Hepatocyte (in vitro differentiated cells): ENCODE measurements around the gene PDLIM1. TPM values are rescaled to one million over a fixed set of nuclear protein-coding genes. Genes with fewer than 3 reads are reported as not detected.
"Not testable (repeated sequence)": the region's sequence is repeated elsewhere in the genome, so short reads cannot be mapped to it uniquely, and the experiment has no call there.

ENCODE experiments used
- DNase-seq: peaks from one replicate; pipeline ENCODE4 v3.0.0-alpha.2; 2016; ENCODE audit warnings: low spot score
- H2AFZ ChIP-seq: fragments of 200-600 bp; sonication (generic); 2 replicates; pipeline ENCODE4 v1.6.0; 2016; ENCODE audit warnings: antibody characterized with exemption, mild to moderate bottlenecking
- H3K27ac ChIP-seq: fragments of 200-600 bp; sonication (generic); 2 replicates; pipeline ENCODE4 v1.5.1; 2016; ENCODE audit warnings: mild to moderate bottlenecking
- H3K27me3 ChIP-seq: fragments of 200-600 bp; sonication (generic); 2 replicates; pipeline ENCODE4 v1.6.1; 2016
- H3K36me3 ChIP-seq: fragments of 200-600 bp; sonication (generic); replicated peaks from 2 replicates; pipeline ENCODE4 v1.5.1; 2016; ENCODE audit warnings: low read depth; ENCODE audit not compliant: insufficient read depth
- H3K4me1 ChIP-seq: fragments of 200-600 bp; sonication (generic); 2 replicates; pipeline ENCODE4 v1.5.1; 2016; ENCODE audit warnings: mild to moderate bottlenecking, moderate library complexity; ENCODE audit not compliant: insufficient read depth
- H3K4me2 ChIP-seq: fragments of 200-600 bp; sonication (generic); 2 replicates; pipeline ENCODE4 v1.6.0; 2016
- H3K4me3 ChIP-seq: fragments of 200-600 bp; sonication (generic); 2 replicates; pipeline ENCODE4 v1.5.1; 2016; ENCODE audit warnings: mild to moderate bottlenecking
- H3K79me2 ChIP-seq: fragments of 200-600 bp; sonication (generic); 2 replicates; pipeline ENCODE4 v1.6.0; 2017; ENCODE audit warnings: mild to moderate bottlenecking
- H3K9me2 ChIP-seq: fragments of 200-600 bp; sonication (generic); replicated peaks from 2 replicates; pipeline ENCODE4 v1.6.0; 2017; ENCODE audit warnings: mild to moderate bottlenecking; ENCODE audit not compliant: insufficient read depth
- H3K9me3 ChIP-seq: fragments of 200-600 bp; sonication (generic); 2 replicates; pipeline ENCODE4 v1.5.1; 2016; ENCODE audit warnings: low read depth, mild to moderate bottlenecking
- H4K20me1 ChIP-seq: fragments of 200-600 bp; sonication (generic); 2 replicates; pipeline ENCODE4 v1.6.0; 2016; ENCODE audit warnings: mild to moderate bottlenecking; ENCODE audit not compliant: insufficient read depth, poor library complexity, severe bottlenecking
- CTCF ChIP-seq: fragments of 200-600 bp; sonication (generic); IDR thresholded peaks from 2 replicates; pipeline ENCODE4 v1.5.1; 2016; ENCODE audit warnings: antibody characterized with exemption, mild to moderate bottlenecking; ENCODE audit not compliant: poor library complexity
- EZH2 ChIP-seq: fragments of 200-600 bp; sonication (generic); IDR thresholded peaks from 2 replicates; pipeline ENCODE4 v1.6.1; 2016; ENCODE audit warnings: antibody characterized with exemption, mild to moderate bottlenecking, borderline replicate concordance
- EZH2phosphoT487 ChIP-seq: fragments of 200-600 bp; sonication (generic); IDR thresholded peaks from one replicate; pipeline ENCODE4 v1.6.1; 2018; ENCODE audit warnings: antibody characterized with exemption, mild to moderate bottlenecking, low read depth, moderate library complexity; ENCODE audit not compliant: unreplicated experiment, severe bottlenecking
- WGBS: methylation state at CpG from one replicate; pipeline ENCODE4 v1.1.6; 2016; ENCODE audit warnings: low lambda C conversion rate; ENCODE audit errors: missing lambda C conversion rate; 5-methylcytosine and 5-hydroxymethylcytosine counted together
- polyA plus RNA-seq: library from polyadenylated mRNA; unstranded; fragments of >200 nt; fragmentation: Nextera tagmentation; extraction: Ambion mirVana; gene quantifications from 2 replicates; pipeline ENCODE4 v1.2.1, GENCODE V29; 2016
- total RNA-seq: library from RNA; depleted of rRNA; stranded (reverse); fragments of >200 nt; gene quantifications from 2 replicates; pipeline ENCODE4 v1.2.3, GENCODE V29; 2014

Gene PDLIM1
- total and polyA plus RNA-seq, 2 experiments from 2014 or later: 58.2 to 176 TPM

- Histone ChIP-seq H3K4me2 (peak overlapping the region; percentile 88), H3K9me3 (no peaks in the 10 kb centered on the region), H3K4me1 (peaks cover 7% of the 10 kb centered on the region), H3K9me2 (no peaks in the 10 kb centered on the region), H3K79me2 (no peaks in the 10 kb centered on the region), H3K36me3 (no peaks in the 10 kb centered on the region), H4K20me1 (no peaks in the 10 kb centered on the region), H3K27me3 (no peaks in the 10 kb centered on the region), H3K27ac (peak overlapping the region; percentile 79), H3K4me3 (peak overlapping the region; percentile 71), H2AFZ (peak overlapping the region; percentile 97)
- 20% methylated on average over 10 of the region's 10 CpGs for WGBS
- DNase-seq: peak; percentile 35
- TF ChIP-seq EZH2 (no peak), EZH2phosphoT487 (no peak), CTCF (no peak)
These were observed 60.8 kb downstream of the PDLIM1 start for GRCh38 chr10:95229724-95230627.

- H3K9me3 ChIP-seq, H4K20me1 ChIP-seq, H3K9me2 ChIP-seq, H3K4me1 ChIP-seq, H3K4me3 ChIP-seq, DNase-seq, H3K27me3 ChIP-seq, H3K79me2 ChIP-seq, H3K36me3 ChIP-seq, H2AFZ ChIP-seq: not testable (repeated sequence)
- Histone ChIP-seq H3K4me2 (peak overlapping the region; percentile 88), H3K27ac (peak overlapping the region; percentile 79)
- WGBS: 68% methylated on average over 14 of the region's 14 CpGs
These were observed 61.7 kb downstream of the PDLIM1 start for GRCh38 chr10:95228934-95229723.

- H3K9me2 ChIP-seq: no peaks in the 10 kb centered on the region
- WGBS: 44% methylated on average over 2 of the region's 2 CpGs
- no peak for TF ChIP-seq CTCF
- TF ChIP-seq EZH2phosphoT487: no peak
- no peak for TF ChIP-seq EZH2
- H3K36me3 ChIP-seq: no peaks in the 10 kb centered on the region
- H3K4me3 ChIP-seq: no peak overlapping the region
- no peak for DNase-seq
- H3K4me2 ChIP-seq: no peak overlapping the region
- H3K4me1 ChIP-seq: peaks cover 5% of the 10 kb centered on the region
- H2AFZ ChIP-seq: no peak overlapping the region
- no peaks in the 10 kb centered on the region for H4K20me1 ChIP-seq
- H3K9me3 ChIP-seq: no peaks in the 10 kb centered on the region
- no peaks in the 10 kb centered on the region for H3K79me2 ChIP-seq
- H3K27me3 ChIP-seq: no peaks in the 10 kb centered on the region
- no peak overlapping the region for H3K27ac ChIP-seq
These were observed 65.7 kb downstream of the PDLIM1 start for GRCh38 chr10:95225136-95225535.

GRCh38 chr10:95221124-95221523, 69.7 kb downstream of the PDLIM1 start:
- WGBS: 55% methylated on average over 5 of the region's 5 CpGs
- H3K4me3 ChIP-seq: no peak overlapping the region
- no peaks in the 10 kb centered on the region for H3K9me2 ChIP-seq
- no peaks in the 10 kb centered on the region for H3K27me3 ChIP-seq
- no peak for DNase-seq
- TF ChIP-seq CTCF (no peak), EZH2phosphoT487 (no peak), EZH2 (no peak)
- H4K20me1 ChIP-seq: no peaks in the 10 kb centered on the region
- no peaks in the 10 kb centered on the region for H3K4me1 ChIP-seq
- H2AFZ ChIP-seq: no peak overlapping the region
- no peak overlapping the region for H3K4me2 ChIP-seq
- H3K79me2 ChIP-seq: no peaks in the 10 kb centered on the region
- H3K36me3 ChIP-seq: no peaks in the 10 kb centered on the region
- H3K27ac ChIP-seq: no peak overlapping the region
- no peaks in the 10 kb centered on the region for H3K9me3 ChIP-seq
